ENCODE data around the gene DCLK1.

DNA sequence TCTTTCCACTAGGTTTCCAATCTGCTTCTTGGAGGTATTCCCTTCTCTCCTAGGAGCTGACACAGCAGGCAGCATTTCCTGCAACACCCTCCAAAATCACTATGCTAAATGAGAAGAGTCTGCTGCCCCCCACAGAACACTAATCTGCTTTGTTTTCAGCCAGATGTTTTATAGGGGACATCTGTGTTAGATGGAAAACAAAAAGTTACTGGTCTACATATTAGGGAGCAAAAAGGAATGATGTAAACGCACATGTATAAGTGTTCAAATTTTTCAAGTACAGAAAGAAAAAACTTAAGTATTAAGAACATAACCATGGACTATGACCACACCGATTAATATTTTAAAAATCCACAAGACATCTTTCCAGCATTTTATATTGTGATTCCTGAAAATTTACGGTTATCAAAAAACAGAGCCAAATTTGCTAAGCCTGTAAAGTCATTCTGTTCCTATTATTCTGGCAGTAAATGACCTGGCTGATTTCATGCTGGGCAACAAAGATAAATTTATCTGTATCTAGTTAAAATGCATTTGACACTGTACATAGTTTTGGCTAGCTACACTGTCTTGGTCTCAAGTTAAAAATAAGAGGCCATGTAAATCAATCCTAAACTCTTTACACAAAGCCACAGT is 63.3 kb downstream of the DCLK1 start:
- TF ChIP-seq POLR2A (IDR thresholded peaks at IDR 0.05; ENCODE audit: low read length) (no peak), GATA1 (IDR thresholded peaks at IDR 0.05; ENCODE audit: low read depth, low read length) (no peak)

Data from erythroblast (primary cell).